Measurements from ENCODE around the gene GUCY1A2.

DNA sequence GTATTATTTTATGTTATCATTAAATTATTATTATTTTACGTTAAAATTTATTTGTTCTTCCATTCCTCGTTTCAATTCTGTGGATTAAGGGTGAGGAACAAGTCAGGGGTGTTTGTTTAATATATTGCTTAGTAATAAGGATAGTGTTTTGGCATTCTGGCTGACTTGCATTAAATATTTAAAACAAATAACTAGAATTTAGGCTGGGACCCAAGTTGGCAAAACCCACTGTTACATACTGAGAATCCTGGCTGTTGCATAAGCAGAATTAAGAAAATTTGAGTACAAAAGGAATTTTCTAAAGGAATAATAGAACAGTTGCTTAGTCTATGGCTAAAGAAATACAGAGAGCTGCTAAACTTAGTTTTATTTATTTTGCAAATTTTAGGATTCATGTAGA is 196.4 kb downstream of the GUCY1A2 start:
- TF ChIP-seq, protein P1, sequence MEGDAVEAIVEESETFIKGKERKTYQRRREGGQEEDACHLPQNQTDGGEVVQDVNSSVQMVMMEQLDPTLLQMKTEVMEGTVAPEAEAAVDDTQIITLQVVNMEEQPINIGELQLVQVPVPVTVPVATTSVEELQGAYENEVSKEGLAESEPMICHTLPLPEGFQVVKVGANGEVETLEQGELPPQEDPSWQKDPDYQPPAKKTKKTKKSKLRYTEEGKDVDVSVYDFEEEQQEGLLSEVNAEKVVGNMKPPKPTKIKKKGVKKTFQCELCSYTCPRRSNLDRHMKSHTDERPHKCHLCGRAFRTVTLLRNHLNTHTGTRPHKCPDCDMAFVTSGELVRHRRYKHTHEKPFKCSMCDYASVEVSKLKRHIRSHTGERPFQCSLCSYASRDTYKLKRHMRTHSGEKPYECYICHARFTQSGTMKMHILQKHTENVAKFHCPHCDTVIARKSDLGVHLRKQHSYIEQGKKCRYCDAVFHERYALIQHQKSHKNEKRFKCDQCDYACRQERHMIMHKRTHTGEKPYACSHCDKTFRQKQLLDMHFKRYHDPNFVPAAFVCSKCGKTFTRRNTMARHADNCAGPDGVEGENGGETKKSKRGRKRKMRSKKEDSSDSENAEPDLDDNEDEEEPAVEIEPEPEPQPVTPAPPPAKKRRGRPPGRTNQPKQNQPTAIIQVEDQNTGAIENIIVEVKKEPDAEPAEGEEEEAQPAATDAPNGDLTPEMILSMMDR (IDR thresholded peaks at IDR 0.05 in 2 of 3, conservative IDR thresholded peaks at IDR 0.05 in 1 of 3; ENCODE audit: borderline replicate concordance in 1 of 3, insufficient read depth in 1 of 3, low read depth in 2 of 3, low read length in 2 of 3), result no peak
- TF ChIP-seq RAD21 (IDR thresholded peaks at IDR 0.05; ENCODE audit: low read depth) (no peak), EZH2 (IDR thresholded peaks at IDR 0.05) (no peak), POLR2AphosphoS5 (IDR thresholded peaks at IDR 0.05; ENCODE audit: low read depth, low read length) (no peak), POLR2A (IDR thresholded peaks at IDR 0.05; ENCODE audit: borderline replicate concordance, extremely low read depth, insufficient read depth, insufficient read length) (no peak), ZNF274 (IDR thresholded peaks at IDR 0.05; ENCODE audit: low read depth, low read length) (no peak), ELF1 (IDR thresholded peaks at IDR 0.05; ENCODE audit: borderline replicate concordance, low read depth) (no peak)
- TF ChIP-seq, protein P2, sequence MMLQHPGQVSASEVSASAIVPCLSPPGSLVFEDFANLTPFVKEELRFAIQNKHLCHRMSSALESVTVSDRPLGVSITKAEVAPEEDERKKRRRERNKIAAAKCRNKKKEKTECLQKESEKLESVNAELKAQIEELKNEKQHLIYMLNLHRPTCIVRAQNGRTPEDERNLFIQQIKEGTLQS (IDR thresholded peaks at IDR 0.05), result no peak
- TF ChIP-seq, protein P3, sequence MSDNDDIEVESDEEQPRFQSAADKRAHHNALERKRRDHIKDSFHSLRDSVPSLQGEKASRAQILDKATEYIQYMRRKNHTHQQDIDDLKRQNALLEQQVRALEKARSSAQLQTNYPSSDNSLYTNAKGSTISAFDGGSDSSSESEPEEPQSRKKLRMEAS (IDR thresholded peaks at IDR 0.05), result no peak
